Right cardiac atrium (tissue), 5 donors: ENCODE measurements around the gene PARP2. TPM values are rescaled to one million over a fixed set of nuclear protein-coding genes. Genes with fewer than 3 reads are reported as not detected.
A peak's percentile ranks its signal among the peaks of the same experiment; 100 is the strongest.

Source experiments
- ATAC-seq, 2 donors: fragments of 200-7000 bp; cut with Tn5 transposase; one replicate each; pipeline versions ENCODE4 v1.8.0 to v1.9.1; 2020; ENCODE audit warnings: moderate library complexity in 2 of 2, mild to moderate bottlenecking in 1 of 2
- DNase-seq, 3 donors: peaks; one replicate each; pipeline ENCODE4 v3.0.0-alpha.2; 2020
- H3K27ac ChIP-seq: one replicate; pipeline ENCODE4 v1.5.1; 2013; ENCODE audit warnings: mild to moderate bottlenecking, low read length, control low read depth, moderate library complexity
- H3K27me3 ChIP-seq: one replicate; pipeline ENCODE4 v1.6.1; 2013; ENCODE audit not compliant: control insufficient read depth, insufficient read depth
- H3K4me1 ChIP-seq: one replicate; pipeline ENCODE4 v1.6.1; 2013; ENCODE audit warnings: low read length; ENCODE audit not compliant: control insufficient read depth, insufficient read depth
- H3K4me3 ChIP-seq: one replicate; pipeline ENCODE4 v1.5.1; 2013; ENCODE audit warnings: low read length, control low read depth
- H3K9me3 ChIP-seq: one replicate; pipeline ENCODE4 v1.6.1; 2013; ENCODE audit warnings: low read length; ENCODE audit not compliant: control insufficient read depth
- WGBS: extraction: QIAGEN DNeasy Blood & Tissue Kit; methylation state at CpG from one replicate; pipeline ENCODE4 v1.1.7; 2013; 5-methylcytosine and 5-hydroxymethylcytosine counted together
- intact Hi-C, 4 donors: fragments of 100-400 bp; cut with DNase I; formaldehyde crosslinking; loops; one replicate each; pipeline versions ENCODE4 v1.11.0 to v1.14.0; 2022 to 2023
- long read RNA-seq, 4 donors: library from polyadenylated mRNA; unstranded; transcript quantifications; one replicate each; pipeline ENCODE4 v2.0.0, GENCODE V29; 2020 to 2021
- polyA plus RNA-seq: library from polyadenylated mRNA; stranded (reverse); fragments of 200-250 nt; gene quantifications from one replicate; pipeline ENCODE4 v1.2.3, GENCODE V29; 2013
- total RNA-seq, 4 donors: library from RNA; stranded (reverse); fragmentation: NEBNext Ultra II Directional; extraction: Animal tissue kit (Norgen Biotek cat#: 25700); gene quantifications; one replicate each; pipeline ENCODE4 v1.2.1, GENCODE V29; 2021
- donor health status: healthy with polysubstance abuse.
- donor health status: DM: no; HTN: yes; CAD: no.
- donor health status: DM: no; HTN: no; CAD: no.
- donor health status: DM: no; HTN: yes; CAD: no; lungs with severe emphysema.
- donor health status: DM: yes; HTN: yes; CAD: no.

PARP2 gene
- total RNA-seq (10 to 100 TPM; 11.9 to 17.9 (median 16.3) TPM), polyA plus RNA-seq (14.3 TPM)
- long read RNA-seq, donor 1, transcript PARP2-201 (16 exons, 1,886 nt): major isoform, 14 of 27 reads
- long read RNA-seq, donor 1, transcript PARP2-202 (16 exons, 1,881 nt): minor isoform, 10 of 27 reads
- long read RNA-seq, donor 1, partial matches to known transcripts: 0 of 27 reads
- long read RNA-seq, donor 1, other reads (novel, unspliced or antisense): 2 of 27 reads
- long read RNA-seq, donor 2, transcript PARP2-201 (16 exons, 1,886 nt): major isoform, 7 of 13 reads
- long read RNA-seq, donor 2, partial matches to known transcripts: 1 of 13 reads
- long read RNA-seq, donor 2, other reads (novel, unspliced or antisense): 0 of 13 reads
- long read RNA-seq, donor 3, transcript PARP2-202 (16 exons, 1,881 nt): major isoform, 37 of 60 reads
- long read RNA-seq, donor 3, partial matches to known transcripts: 7 of 60 reads
- long read RNA-seq, donor 3, other reads (novel, unspliced or antisense): 15 of 60 reads
- long read RNA-seq, donor 4, transcript PARP2-202 (16 exons, 1,881 nt): major isoform, 8 of 12 reads
- long read RNA-seq, donor 4, partial matches to known transcripts: 3 of 12 reads
- long read RNA-seq, donor 4, other reads (novel, unspliced or antisense): 0 of 12 reads

- Histone ChIP-seq H3K9me3 (no peaks in the 10 kb centered on the region), H3K4me1 (no peaks in the 10 kb centered on the region), H3K27ac (peak within 1 kb of the TSS; percentile 79), H3K27me3 (no peaks in the 10 kb centered on the region), H3K4me3 (peak within 1 kb of the TSS; percentile 99)
- intact Hi-C loops: loop anchor here in 2 of 4 donors (5.0 to 10.0 kb wide), 4 partner anchors 112 to 339 kb away; partner anchors contain the start of genes RNASE4 (in 2 of the 2), APEX1 (in 1 of the 2) and OSGEP (in 1 of the 2)
- DNase-seq: peak; percentile 98 to 99 (median 99)
- peak; percentile 99 for ATAC-seq
- WGBS: under 1% methylated on average over 50 of the region's 50 CpGs
Measured at GRCh38 chr14:20343092-20343861, at the start of gene PARP2. Gene PARP2, plus strand, starts transcription at chr14:20343635. Its CDS starts 7 bp downstream, at chr14:20343642.

DNA sequence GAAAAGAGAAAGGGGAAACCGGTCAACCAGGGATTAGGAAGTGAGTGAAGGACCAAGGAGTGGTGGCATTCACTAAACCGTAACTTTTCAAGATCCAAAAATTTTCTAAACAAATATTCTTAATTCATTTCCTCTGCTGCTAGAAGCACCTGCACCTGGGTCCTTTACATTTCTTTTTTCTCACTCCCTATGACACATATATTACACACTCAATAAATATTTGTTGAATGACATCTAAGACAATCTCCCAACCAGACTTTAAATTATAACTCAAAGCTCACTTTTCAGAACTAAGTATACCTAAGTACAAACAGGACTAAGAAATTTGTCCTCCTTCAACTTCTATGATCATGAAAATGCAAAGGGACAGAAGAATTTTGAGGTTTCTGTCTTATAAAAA lies 48.8 kb upstream of the PARP2 start:
- H3K4me3 ChIP-seq: no peak overlapping the region
- ATAC-seq: no peak
- no peak for DNase-seq
- WGBS: 93% methylated on average over 2 of the region's 2 CpGs
- H3K27me3 ChIP-seq: no peaks in the 10 kb centered on the region
- no peaks in the 10 kb centered on the region for H3K4me1 ChIP-seq
- no peak overlapping the region for H3K27ac ChIP-seq
- no peaks in the 10 kb centered on the region for H3K9me3 ChIP-seq
- intact Hi-C loops: no loop called here

DNA sequence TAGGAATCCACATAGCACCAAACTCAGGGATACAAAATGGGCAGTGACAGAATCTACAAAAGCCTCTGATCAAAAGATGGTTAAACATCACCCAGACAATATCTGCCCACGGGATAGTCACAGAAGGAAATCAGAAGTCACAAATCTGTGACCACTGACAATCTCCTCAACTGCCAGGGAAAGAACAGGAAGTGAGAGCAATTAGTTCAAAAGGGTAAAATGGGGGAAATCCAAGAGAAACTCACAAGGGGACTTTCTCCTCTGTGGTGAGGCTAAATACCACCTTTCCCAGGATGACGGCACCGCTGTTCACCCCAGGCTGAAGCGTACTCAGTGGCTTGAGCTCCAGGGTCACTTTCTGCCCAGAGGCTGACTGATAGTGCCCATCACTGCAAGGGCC lies 48.4 kb upstream of the PARP2 start:
- intact Hi-C loops: no loop called here
- Histone ChIP-seq H3K27ac (no peak overlapping the region), H3K4me3 (no peak overlapping the region), H3K27me3 (no peaks in the 10 kb centered on the region), H3K4me1 (no peaks in the 10 kb centered on the region), H3K9me3 (no peaks in the 10 kb centered on the region)
- 71% methylated on average over 4 of the region's 4 CpGs for WGBS
- no peak for ATAC-seq
- no peak for DNase-seq

GRCh38 chr14:20302042-20302755 lies 41.2 kb upstream of the PARP2 start:
- Histone ChIP-seq H3K27ac (no peak overlapping the region), H3K4me3 (no peak overlapping the region), H3K27me3 (no peaks in the 10 kb centered on the region), H3K4me1 (no peaks in the 10 kb centered on the region), H3K9me3 (no peaks in the 10 kb centered on the region)
- WGBS: 93% methylated on average over 1 of the region's 1 CpG
- no peak for ATAC-seq
- intact Hi-C loops: no loop called here
- DNase-seq: no peak

GRCh38 chr14:20305265-20306078 lies 38.0 kb upstream of the PARP2 start, which contains the start of gene TTC5:
Gene TTC5, minus strand, starts transcription at chr14:20305951. Its CDS starts 14 bp downstream, at chr14:20305937.
- intact Hi-C loops: no loop called here
- peak; percentile 79 to 91 (median 91) for DNase-seq
- Histone ChIP-seq H3K4me1 (no peaks in the 10 kb centered on the region), H3K4me3 (peak within 1 kb of the TSS; percentile 88), H3K9me3 (no peaks in the 10 kb centered on the region), H3K27ac (peak within 1 kb of the TSS; percentile 24), H3K27me3 (no peaks in the 10 kb centered on the region)
- peak; percentile 96 to 98 for ATAC-seq
- WGBS: under 1% methylated on average over 27 of the region's 27 CpGs

- no peaks in the 10 kb centered on the region for H3K9me3 ChIP-seq
- no peak overlapping the region for H3K27ac ChIP-seq
- ATAC-seq: no peak
- 94% methylated on average over 1 of the region's 1 CpG for WGBS
- intact Hi-C loops: no loop called here
- no peak overlapping the region for H3K4me3 ChIP-seq
- H3K4me1 ChIP-seq: no peaks in the 10 kb centered on the region
- DNase-seq: no peak
- no peaks in the 10 kb centered on the region for H3K27me3 ChIP-seq
Measured at GRCh38 chr14:20306079-20306423, 37.4 kb upstream of the PARP2 start.

DNA sequence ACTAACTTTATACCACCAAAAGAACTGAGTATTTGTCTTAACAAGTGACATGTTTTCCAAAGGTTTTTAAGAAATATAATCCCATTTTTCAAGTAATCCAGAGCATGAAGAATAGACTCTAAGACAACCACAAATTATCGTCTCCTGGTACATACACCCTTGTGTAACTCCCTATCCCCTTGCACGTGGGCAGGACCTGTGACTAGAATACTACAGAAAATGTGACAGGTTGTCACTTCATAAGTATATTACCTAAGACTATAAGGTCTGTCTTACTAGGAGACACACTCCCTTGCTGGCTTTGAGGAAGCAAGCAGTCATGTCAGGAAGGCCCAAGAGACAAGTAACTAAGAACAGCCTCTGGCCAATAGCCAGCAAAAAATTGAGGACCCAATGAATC lies 29.4 kb upstream of the PARP2 start:
- WGBS: 91% methylated on average over 2 of the region's 2 CpGs
- intact Hi-C loops: no loop called here

DNA sequence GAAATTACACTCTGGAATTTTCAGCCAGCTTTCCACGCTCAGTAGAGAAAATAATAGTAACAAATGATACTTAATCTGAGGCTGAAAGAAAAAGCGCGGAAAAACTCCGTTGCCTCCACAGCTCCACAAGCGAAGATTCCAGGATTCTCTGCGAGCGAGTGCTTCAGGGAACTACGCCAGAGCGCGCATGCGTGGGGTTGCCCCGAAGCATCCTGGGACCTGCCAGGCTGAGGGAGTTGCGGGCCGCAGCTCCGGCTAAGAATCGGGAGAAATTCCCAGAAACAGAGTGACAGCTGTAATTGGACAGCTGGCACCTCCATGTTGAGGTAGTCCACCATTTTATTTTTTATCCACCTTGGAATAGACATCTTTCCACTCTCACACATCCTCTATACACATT lies 25.7 kb upstream of the PARP2 start:
- Histone ChIP-seq H3K27me3 (no peaks in the 10 kb centered on the region), H3K27ac (no peak overlapping the region), H3K4me3 (no peak overlapping the region), H3K4me1 (no peaks in the 10 kb centered on the region), H3K9me3 (no peaks in the 10 kb centered on the region)
- intact Hi-C loops: no loop called here
- 92% methylated on average over 16 of the region's 16 CpGs for WGBS
- no peak for ATAC-seq
- DNase-seq: no peak

More for the DNA sequence above, 29.4 kb upstream of the PARP2 start:
- H3K27ac ChIP-seq: no peak overlapping the region
- H3K9me3 ChIP-seq: no peaks in the 10 kb centered on the region
- DNase-seq: no peak
- H3K27me3 ChIP-seq: no peaks in the 10 kb centered on the region
- no peak for ATAC-seq
- no peaks in the 10 kb centered on the region for H3K4me1 ChIP-seq
- H3K4me3 ChIP-seq: no peak overlapping the region

DNA sequence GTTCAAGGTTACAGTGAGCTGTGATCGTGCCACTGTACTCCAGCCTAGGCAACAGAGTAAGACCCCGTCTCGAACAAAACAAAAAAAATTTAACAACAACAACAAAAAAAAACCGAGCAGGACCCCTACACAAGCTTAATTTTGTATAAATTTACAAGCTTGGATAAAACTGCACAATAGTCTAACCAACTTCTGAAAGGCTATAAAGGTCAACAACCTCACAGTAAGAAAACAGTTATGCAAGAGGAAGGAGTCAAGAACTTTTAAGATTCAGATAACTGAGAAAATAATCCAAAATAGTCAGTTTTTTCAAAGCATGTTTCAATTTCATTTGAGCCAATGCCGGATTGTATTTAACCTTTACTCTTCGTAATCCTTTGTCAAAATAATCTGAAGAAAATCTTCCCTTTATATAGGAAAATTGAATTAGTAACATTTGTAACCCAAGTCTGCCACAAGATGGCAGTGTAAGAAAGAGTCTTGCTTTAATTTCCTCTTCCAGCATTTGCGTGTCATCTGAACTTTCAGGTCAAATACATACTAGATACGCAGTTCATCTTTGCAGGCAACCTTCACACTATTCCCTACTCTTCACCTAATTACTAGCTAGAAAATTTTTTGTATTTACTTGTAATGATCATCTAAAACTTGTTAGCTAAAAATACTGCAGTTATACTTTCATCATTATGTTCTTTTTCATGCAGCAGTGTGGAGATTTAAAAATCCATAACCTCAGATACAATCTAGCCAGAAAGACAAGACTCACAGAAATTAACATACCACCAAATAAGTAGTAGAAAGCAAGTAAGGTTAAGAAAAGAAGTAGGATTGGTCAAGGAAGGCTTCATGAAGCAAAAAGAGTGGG lies 16.2 kb upstream of the PARP2 start:
- no peak overlapping the region for H3K27ac ChIP-seq
- H3K4me1 ChIP-seq: no peaks in the 10 kb centered on the region
- DNase-seq (no peak), ATAC-seq (peak; percentile 47 to 59)
- H3K9me3 ChIP-seq: no peaks in the 10 kb centered on the region
- WGBS: 43% methylated on average over 8 of the region's 8 CpGs
- no peaks in the 10 kb centered on the region for H3K27me3 ChIP-seq
- peak overlapping the region; percentile 5 for H3K4me3 ChIP-seq
- intact Hi-C loops: loop anchor here in 2 of 4 donors (5.0 to 10.0 kb wide), 2 partner anchors 278 to 285 kb away; no protein-coding TSS in a partner anchor
